ENCODE measurements around the gene CUBN.
"Not testable (repeated sequence)": the region's sequence is repeated elsewhere in the genome, so short reads cannot be mapped to it uniquely, and the experiment has no call there.

The CUBN gene

DNA sequence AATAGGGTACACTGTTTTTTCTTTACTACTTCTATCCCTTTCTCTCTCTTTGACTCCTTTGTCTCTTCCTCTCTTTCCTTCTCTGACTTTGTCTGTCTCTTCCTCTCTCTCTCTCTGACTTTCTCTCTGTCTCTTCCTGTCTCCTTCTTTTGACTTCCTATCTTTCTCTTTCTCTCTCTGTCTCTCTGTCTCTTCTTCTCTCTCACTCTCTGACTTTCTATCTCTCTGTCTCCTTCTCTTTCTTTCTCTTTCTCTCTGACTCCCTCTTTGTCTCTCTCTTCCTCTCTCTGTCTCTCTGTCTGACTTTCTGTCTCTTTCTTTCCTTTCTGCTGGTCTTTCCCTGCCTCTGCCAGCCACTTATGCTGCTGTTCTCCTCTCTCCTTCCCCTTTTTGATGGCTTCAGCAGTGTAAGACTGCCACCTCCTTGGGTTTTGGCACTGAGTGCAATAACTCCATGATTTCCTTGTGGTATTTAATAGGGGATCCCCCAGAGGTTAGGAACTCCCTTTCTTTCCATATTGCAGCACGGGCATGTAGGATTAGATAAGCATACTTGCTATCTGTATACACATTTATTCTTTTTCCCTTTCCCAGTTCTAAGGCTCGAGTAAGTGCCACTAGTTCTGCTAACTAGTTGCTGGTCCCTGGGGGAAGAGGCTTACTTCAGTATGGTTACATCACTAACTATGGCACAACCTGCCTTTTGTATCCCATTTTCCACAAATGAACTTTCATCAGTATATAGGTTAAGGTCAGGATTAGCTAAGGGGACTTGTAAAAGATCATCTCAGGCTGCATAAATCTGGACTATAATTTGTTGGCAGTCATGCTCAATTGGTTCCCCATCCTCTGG is 116.3 kb downstream of the CUBN start:
- not testable (repeated sequence) for DNase-seq (ENCODE audit: low read depth in 2 of 2)

DNA sequence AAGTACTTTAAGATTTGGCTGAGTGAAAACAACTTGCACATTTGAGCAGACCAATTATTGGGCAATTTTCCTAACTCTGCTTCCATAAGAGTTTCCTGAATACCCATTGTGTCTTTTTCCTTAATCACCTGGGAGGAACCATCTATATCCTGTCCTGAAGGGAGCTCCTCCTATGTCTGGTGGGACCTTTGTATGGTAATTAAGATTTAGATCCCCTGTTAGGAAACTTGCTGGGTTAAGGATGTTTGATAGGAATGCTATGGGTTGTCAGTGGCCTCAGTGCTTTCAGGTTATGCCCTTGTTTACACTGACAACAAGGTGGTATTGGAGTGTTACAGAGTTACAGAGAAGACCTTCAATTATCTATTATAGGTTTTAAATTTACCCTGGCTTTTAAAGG is 116.9 kb downstream of the CUBN start:
- DNase-seq (ENCODE audit: low read depth in 2 of 2), result not testable (repeated sequence)

DNA sequence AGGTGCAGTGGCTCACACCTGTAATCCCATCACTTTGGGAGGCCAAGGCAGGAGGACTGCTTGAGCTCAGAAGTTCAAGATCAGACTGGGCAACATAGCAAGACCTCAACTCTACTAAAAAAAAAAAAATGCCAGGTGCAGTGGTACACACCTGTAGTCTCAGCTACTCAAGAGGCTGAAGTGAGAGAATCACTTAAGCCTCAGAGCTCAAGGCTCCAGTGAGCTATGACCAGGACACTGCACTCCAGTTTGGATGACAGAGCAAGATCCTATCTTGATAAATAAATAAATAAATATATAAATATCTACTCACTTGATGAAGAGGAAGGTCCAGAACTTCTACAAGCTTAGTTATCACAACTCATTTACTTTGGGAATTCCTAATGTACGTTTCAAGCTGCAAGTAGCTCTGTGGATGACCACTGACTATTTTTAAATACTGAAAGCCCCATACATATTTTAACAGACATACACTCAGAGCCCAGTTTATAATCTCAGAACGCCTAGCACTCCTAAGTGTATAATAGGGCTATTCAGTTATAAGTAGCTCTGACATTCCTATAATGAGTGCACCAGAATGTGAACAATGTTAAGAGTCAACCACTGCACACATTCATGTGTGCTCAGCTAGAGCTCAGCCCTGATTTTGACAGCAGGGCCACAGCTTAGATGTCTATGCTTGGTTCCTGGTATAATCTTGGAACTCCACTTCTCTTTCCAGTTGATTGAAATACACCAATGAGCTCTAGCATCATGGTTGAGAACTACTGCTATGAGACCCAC is 119.1 kb downstream of the CUBN start:
- no peak for DNase-seq (ENCODE audit: low read depth in 2 of 2)

DNA sequence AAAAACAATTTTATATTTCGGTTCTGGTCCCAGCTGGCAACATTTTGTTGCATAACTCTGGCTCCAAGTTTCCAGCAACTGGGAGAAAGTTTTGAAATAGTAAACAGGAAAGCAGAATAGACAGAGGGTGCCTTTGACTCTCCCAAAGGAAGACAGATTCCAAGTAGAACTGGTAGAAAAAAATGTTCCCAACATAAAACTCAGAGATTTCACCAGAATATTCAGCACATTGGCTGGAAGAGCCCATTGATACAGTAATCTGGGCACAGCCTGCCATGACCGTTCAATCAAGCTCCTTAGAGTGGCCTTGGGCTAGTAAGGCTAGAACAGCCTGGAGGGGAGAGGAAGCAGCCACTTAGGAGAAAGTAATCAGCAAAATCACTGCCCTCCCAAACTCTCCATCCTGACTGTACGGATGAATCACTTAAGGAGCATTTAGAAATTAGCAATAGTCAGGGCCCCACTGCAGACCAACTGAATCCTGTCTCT is 120.4 kb downstream of the CUBN start:
- DNase-seq (ENCODE audit: low read depth in 2 of 2), result no peak

DNA sequence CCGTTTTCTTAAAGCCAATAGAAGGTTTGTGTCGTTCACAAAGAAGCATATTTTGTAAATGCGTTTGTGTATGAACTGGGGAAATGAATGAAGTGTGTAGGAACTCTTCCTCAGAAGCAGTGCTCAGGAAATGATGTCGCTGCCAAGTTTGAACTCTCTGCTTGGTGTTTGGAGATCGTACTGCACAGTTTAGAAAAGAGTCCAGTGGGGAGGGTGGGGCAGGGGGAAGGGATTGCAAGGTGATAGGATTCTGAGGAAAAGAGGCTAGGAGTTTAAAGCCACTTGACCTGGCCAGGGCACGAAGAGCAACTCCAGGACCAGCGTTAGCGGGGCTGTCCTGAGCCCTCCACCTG is 122.2 kb downstream of the CUBN start:
- DNase-seq (ENCODE audit: low read depth in 2 of 2), result no peak

DNA sequence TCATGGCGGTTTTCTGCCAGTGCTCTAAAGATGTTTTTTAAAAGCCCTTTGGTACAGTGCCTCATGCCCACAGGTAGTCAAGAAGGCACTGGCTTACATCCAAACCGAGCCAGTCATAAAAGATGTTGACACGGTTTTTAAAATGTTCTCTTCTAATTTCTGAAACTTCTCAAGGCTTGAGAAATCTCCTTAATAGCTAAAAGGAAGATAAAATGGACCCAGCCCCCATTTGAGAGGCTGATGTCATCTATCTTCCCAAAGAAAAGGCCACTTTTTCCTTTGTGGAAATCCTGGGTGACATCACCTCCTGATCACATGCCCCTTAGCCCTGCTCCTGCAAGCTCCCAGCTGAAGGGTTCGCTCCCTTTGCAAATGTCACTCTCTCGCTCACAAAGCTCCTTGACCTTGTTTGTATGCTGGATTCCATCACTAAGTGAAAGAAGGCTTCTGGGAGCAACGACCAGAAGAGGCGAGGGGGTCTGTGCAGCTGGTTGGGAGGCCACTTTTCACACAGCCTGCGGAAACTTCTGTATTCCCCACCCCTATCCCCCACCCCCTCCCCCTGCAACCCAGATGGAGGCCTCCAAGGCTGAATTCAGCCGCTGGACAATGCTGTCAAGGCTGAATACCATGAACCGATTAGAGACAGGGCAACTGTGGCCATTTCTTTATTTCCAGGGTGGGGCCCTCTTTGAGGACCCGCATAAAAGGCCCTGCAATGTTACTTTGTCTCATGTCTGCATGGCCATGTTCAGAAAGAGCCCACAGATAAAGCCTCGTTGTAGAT is 122.8 kb downstream of the CUBN start:
- DNase-seq (ENCODE audit: low read depth in 2 of 2), result no peak

DNA sequence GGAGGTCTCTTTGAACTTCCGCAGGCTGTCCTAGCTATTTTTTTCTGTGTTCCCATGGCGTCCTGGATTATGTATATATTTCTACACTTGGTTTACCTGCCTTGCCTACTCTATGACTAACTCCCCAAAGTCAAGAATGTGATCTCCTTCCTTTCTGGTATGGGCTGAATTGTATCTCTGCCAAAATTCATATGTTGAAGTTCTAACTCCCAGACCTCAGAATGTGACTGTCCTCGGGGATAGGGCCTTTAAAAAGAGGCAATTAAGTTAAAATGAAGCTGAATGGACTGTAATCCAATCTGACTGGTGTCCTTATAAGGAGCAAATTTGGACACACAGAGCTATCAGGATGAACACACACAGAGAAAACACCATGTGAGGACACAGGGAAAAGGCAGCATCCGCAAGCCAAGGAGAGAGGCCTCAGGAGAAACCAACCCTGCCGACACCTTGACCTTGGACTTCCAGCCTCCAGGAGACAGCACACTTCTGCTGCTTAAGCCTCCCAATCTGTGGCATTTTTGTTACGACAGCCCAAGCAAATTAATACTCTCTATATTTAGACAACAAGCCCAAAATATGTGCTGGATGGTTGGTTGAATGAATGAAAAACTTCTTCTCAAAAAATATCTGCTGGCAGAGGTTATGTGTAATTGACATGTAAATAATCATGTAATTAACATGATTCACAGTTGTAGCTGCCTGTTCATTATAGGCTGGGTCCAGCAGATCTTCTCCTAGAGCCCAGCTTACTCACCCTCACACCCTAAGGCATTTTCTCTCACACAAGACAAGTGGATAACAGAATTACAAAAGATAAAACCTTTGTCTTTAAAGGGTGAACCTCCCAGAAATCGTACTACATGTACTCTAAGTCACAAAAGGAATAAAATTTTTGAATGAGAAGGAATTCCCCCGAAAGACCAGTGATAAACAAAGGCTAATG is 123.7 kb downstream of the CUBN start:
- DNase-seq (ENCODE audit: low read depth in 2 of 2), result no peak

DNA sequence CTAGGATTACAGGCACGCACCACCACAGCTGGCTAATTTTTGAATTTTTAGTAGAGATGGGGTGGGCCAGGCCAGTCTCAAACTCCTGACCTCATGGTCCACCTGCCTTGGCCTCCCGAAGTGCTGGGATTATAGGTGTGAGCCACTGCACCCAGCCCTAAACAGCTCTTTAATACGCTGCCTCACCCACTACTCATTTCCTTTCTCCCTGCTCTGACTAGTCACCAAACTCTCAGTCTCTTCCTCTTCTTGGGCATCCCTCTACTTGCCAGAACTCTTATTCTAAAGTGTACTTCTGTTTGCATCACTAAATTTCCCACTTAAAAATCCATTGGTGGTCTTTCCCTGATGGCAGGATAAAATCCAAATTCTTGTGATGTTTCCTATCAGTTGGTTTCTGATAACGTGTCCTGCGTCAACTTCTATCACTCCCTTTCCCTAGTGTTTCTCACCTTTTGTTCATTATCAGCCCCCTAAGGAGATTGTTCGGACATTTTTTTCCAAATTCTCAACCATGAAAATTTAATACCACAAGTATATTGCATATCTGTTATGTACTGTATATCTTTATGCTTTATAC is 124.7 kb downstream of the CUBN start:
- no peak for DNase-seq (ENCODE audit: low read depth in 2 of 2)

DNA sequence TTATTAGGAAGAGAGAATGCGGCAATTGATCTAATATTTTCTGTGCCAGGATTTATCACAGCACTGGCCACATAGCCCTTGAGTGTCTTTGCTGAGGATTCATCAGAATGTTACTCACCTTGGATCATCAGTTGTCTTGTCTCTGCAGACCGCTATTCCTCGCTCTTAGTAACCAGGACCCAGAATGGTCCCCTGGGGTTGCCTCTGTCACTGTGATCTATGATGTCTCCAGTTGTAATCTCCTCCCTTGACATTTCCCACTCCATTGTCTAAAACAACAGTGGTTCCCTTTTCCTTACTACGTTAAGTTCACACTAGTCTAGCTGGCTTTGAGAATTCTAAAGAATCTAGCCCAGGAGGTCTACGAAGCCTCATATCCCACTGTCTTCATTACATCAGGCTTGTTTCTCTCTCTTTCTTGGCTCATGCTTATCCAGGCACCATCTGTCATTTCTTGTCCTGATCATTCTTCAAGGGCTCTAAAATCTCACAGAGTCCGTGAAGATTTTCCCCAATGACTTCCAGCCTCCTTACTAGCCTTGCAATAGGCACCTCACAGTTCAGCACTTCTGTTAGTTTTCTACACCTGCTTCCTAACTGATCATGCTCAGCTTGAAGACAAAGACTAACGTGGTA is 125.8 kb downstream of the CUBN start:
- DNase-seq (ENCODE audit: low read depth in 2 of 2), result no peak

DNA sequence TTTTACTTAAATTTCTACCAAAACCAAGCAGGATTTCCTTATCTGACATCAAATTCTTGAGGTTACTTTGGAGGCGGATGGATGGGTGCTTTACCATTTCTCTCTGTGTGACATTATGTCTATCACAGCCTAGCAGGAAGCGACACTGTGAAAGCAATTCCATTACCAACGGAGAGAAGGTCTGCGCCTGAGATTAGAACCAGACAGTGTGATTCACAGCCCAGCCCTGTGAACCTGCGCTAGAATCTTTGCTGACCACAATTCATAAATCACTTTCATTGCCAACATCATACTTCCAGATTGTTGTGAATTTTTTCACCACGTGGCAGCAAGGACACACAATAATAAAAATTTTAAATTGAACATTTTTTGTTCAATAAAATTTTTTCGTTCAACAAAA is 126.5 kb downstream of the CUBN start:
- peak; percentile 90 for DNase-seq (ENCODE audit: low read depth in 2 of 2)

DNA sequence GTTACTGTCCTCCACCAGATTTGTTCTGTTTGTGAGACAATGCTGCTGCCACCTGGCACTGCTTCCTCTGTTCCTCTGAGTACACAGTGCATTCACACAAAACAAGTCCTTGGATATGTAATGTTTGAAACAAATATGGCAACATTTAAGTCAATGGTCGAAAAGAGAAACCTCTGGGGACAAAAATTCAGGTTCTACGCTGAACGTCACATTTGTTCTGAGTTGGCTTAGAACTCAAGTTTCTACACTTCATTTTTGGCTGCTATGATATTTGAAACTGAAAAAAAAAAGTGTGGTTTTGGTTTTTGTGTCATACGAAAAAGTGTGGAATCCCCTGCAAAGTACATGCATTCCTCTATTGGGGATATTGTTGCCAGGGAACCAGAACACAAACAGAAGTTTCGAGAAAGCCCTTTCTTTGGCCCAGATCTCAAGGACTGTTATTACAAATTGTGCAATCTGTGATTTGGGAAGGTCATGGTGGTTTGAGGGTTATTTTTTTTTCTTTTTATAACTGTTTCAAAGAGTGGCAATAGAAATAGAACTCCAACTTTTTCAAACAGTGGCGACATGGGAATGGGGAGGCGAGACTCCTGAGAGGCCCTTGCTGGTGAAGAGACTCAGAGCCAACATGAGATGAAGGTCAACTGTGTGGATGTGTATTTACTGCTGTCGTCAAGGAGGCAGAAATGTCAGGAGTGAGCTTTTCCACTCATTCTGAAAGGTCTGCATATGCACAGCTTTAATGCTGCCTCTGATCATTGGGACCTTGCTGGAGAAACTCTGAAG is 127.5 kb downstream of the CUBN start:
- peak; percentile 96 for DNase-seq (ENCODE audit: low read depth in 2 of 2)

DNA sequence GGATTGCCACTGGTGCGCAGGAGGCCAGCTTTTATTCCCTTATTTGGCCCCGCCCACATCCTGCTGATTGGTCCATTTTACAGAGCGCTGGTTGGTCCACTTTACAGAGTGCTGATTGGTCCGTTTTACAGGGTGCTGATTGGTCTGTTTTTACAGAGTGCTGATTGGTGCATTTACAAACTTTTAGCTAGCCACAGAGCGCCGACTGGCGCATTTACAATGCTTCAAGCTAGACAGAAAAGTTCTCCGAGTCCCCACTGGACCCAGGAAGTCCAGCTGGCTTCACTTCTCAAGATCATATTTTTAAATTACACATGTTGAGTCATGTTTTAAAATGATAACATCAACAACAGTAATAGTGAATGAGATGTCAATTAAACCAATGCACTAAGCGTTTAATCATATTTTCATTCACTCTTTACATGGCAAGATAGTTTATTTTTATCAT is 128.3 kb downstream of the CUBN start:
- no peak for DNase-seq (ENCODE audit: low read depth in 2 of 2)

DNA sequence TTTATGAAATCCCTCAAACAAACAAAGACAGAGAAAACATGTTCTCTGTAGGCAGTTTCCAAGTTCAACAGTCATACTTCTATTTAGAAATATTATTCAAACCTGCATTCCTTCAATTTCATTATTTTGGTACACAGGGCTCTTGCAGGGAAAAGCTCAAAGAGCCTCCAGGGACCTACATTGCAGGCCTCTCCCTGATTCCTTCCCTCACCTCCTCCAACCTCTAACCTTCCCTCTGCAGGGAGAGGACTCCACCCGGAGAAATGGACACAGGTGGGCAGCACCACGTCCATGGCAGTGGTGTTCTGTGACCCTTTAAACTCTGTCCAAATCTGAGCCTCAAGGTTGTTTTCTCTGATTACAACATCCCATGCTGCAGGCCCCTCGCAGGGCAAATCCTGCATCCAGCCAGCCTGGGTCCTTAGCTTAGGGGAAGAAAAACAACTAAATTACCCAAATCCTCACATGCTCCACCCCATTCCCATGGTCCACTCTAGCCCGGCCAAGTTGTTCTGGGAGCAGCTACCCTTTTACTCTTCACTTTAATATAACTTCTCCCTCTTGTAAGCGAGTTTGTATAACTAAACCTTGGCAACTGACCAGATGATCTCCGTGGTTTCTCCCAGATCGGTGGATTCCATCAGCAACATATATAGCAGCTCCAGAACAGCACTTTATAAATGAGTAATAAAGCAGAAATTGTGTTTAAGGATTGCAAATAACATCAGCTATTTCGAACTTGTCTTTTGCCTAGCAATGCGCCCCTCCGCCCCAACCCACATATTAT is 129.8 kb downstream of the CUBN start:
- DNase-seq (ENCODE audit: low read depth in 2 of 2), result peak; percentile 76 to 77

DNA sequence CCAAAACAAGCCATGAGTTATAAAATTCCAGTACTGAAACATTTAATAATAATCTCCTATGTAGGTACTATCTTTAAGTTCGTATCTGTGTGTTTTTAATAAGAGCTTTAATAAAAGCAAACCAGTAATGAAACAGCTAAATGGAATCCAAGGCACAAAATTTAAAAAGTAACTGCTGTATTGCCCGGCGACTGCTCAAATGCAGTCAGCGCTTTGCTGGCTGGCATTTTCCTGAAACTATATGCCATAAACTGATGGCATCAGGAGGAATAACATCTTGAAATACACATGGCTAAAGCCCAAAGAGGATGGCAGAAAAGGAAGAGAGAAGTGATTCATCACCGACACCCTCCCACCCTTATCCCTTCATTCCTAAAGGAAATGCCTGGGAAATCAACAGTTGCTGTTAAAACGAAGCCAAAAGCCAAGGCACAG is 133.1 kb downstream of the CUBN start:
- no peak for DNase-seq (ENCODE audit: low read depth in 2 of 2)

DNA sequence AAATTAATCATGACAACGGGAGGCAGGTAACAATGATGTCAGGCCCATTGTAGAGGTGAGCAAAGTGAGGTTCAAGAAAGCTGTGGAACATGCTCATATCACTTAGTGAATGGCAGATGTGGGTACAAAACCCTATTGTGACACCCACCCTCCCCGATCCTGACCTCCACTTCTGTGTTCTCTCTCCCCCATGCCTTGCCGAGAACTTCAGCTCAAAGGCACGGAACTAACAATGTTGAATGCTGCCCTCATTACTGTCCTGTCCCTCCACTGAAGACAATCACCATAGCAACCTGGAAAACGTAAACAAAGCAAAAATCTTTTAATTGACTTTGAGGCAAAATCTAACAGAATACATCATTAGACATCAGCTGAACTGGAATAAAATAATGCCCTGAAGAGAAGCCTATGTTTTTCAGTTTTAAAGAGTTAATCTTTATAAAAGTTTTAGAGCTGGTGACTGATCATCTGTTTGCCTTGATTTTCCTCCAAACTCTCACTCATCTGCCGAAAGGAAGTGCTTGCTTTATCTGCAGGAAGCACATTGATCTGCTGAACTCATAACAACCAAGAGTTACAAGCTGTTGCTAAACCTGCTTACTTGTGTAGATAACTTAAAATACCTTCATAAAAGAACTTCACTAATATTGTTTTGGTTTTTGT is 133.6 kb downstream of the CUBN start:
- no peak for DNase-seq (ENCODE audit: low read depth in 2 of 2)

DNA sequence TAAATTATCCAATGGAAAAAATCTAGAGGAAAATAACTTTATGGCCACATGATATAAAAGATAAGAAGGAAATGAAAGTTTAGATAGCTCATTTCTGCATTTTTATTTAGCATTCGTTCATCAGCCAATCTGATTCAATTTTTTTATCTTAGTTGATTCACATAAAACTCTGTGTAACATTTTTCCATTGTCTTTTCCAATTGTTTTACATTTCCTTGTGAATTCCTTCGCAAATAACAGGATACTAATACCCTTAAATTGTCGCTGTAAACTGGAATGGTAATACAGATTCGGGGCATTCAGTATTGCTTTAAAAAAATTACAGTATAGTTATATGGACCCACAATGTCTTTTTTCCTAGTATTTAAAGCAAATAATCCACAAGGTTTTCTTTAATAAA is 136.4 kb downstream of the CUBN start:
- DNase-seq (ENCODE audit: low read depth in 2 of 2), result no peak

DNA sequence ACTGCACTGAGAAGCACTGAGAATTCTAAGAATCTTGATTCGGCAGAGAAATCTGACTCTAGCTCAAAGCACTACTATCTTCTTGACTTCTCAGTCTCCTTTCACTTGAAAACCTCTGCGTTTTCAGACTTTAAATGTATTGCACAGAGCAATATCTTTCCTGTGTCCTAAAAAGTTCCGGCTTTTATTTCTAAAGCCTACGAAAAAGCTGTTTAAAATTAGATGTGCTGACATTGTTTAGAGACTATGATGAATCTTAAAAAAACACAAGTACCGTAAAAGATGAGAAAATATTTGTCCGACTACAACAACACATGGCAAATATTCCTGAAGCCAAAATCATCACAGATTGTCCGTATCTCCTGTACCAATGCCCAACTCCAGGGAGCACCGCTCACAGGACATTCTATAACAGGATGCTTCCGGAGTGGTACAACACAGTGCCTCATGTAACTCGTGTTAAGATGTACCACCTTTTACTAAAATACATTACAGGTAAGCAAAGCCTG is 136.9 kb downstream of the CUBN start:
- DNase-seq (ENCODE audit: low read depth in 2 of 2), result peak in 1 of 2 experiments; percentile 44

DNA sequence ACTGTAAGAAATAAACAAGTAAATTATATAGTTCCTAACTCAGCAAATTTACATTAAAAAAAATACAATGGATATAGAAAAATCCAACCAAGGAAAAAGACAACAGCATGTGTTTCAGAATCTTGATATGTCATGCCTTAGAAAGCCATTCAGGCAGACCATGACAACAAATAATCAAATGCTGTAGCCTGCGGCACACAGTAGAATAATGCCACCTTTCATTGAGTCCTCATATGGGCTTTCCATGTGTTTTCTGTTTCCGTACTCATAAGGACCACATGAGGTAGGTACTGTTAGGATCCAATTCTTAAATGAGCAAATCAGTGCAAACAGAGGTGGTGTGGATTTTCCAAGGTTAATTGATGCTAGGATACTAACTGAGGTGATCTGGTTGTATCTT is 138.6 kb downstream of the CUBN start:
- DNase-seq (ENCODE audit: low read depth in 2 of 2), result no peak

Measured in fibroblast of skin of left quadriceps (primary cell).